ENCODE data around the gene DDX5. TPM values are rescaled to one million over a fixed set of nuclear protein-coding genes. Genes with fewer than 3 reads are reported as not detected.

Gene DDX5
- total and polyA plus RNA-seq, 2 of the 13 experiments (the other 11 are each of a cell fraction or from before 2014, with no cell fraction given), result 503 to 684 TPM

DNA sequence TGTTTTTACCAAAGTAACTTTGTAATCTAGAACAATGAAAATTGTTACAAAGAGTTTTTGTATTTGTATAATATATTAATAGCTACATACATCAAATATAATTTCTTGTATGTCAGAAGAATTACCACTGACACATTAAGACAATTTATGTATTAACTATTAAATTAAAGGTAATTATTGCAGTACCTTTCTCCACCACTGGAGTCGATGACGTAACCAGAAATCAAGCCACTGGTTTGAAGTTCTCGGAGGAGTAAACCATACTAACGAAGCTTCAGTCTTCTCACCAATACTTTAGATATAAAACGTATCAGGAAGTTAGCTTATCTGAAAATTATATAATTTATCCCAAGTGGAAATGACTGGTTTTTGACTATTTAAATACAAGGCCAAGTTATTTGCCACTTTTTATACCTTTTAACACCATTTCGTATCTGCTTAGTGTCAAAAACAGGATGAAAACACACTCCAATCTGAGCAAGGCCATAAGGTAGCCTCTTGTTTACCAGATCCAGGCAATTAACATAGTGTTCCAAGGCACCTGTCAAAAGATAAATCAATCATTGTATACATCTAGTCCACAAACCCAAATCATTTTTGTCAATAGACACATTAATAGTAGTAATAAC is 13.5 kb downstream of the DDX5 start:
- DNase-seq (ENCODE audit: low spot score) (no peak), ATAC-seq (no peak), FAIRE-seq (no peak)
- H3K4me3 ChIP-seq (replicated peaks in 1 of 3; ENCODE audit: insufficient read depth in 1 of 3, low read depth in 2 of 3, low read length in 3 of 3), result no peak overlapping the region
- no peak overlapping the region for H3K9ac ChIP-seq (ENCODE audit: insufficient read depth, low read depth, low read length)
- in situ Hi-C loops (cut with HindIII; ENCODE audit: extremely low pct_ligation_motif_present, low pct_unique_long_range_greater_than_20kb), result loop anchor here (5.0 to 10.0 kb wide), 2 partner anchors 70 to 188 kb away; no protein-coding TSS in a partner anchor
- intact Hi-C loops (cut with micrococcal nuclease; ENCODE audit: unreplicated experiment), result loop anchor here (10.0 kb wide), 2 partner anchors 168 to 338 kb away; no protein-coding TSS in a partner anchor
- no peak overlapping the region for H3K4me2 ChIP-seq (ENCODE audit: low read depth, low read length)
- no peaks in the 10 kb centered on the region for H3K9me3 ChIP-seq (ENCODE audit: low read length)
- TF ChIP-seq, protein P1, sequence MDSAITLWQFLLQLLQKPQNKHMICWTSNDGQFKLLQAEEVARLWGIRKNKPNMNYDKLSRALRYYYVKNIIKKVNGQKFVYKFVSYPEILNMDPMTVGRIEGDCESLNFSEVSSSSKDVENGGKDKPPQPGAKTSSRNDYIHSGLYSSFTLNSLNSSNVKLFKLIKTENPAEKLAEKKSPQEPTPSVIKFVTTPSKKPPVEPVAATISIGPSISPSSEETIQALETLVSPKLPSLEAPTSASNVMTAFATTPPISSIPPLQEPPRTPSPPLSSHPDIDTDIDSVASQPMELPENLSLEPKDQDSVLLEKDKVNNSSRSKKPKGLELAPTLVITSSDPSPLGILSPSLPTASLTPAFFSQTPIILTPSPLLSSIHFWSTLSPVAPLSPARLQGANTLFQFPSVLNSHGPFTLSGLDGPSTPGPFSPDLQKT (CRISPR knock-in tag; IDR thresholded peaks at IDR 0.05; ENCODE audit: borderline replicate concordance), result no peak
- TF ChIP-seq ZNF790 (CRISPR knock-in tag; IDR thresholded peaks at IDR 0.05; ENCODE audit: borderline replicate concordance) (no peak), RBFOX2 (IDR thresholded peaks at IDR 0.05; ENCODE audit: low read depth, low read length) (0 out of 2 replicates have a peak, but pooled peaks have one; percentile 23), CEBPB (IDR thresholded peaks at IDR 0.05; ENCODE audit: borderline replicate concordance, low read depth, low read length) (peak; percentile 80), MAFK (conservative IDR thresholded peaks at IDR 0.05 in 1 of 2, IDR thresholded peaks at IDR 0.05 in 1 of 2; ENCODE audit: low read length in 2 of 2) (0 out of 4 replicates have a peak, but pooled peaks have one; percentile 11 to 30), ZNF558 (CRISPR knock-in tag; IDR thresholded peaks at IDR 0.05; ENCODE audit: borderline replicate concordance) (no peak), NFKB2 (CRISPR knock-in tag; IDR thresholded peaks at IDR 0.05; ENCODE audit: borderline replicate concordance) (no peak), ZNF552 (CRISPR knock-in tag; IDR thresholded peaks at IDR 0.05; ENCODE audit: borderline replicate concordance) (no peak), KLF13 (CRISPR knock-in tag; IDR thresholded peaks at IDR 0.05) (no peak), ZBTB21 (CRISPR knock-in tag; IDR thresholded peaks at IDR 0.05) (no peak), ZNF556 (CRISPR knock-in tag; IDR thresholded peaks at IDR 0.05; ENCODE audit: borderline replicate concordance) (no peak), ATF7 (IDR thresholded peaks at IDR 0.05) (0 out of 2 replicates have a peak, but pooled peaks have one; percentile 9), ATF7 (CRISPR knock-in tag; IDR thresholded peaks at IDR 0.05) (no peak), CEBPG (CRISPR knock-in tag; IDR thresholded peaks at IDR 0.05) (peak; percentile 74)
- TF ChIP-seq, protein P2, sequence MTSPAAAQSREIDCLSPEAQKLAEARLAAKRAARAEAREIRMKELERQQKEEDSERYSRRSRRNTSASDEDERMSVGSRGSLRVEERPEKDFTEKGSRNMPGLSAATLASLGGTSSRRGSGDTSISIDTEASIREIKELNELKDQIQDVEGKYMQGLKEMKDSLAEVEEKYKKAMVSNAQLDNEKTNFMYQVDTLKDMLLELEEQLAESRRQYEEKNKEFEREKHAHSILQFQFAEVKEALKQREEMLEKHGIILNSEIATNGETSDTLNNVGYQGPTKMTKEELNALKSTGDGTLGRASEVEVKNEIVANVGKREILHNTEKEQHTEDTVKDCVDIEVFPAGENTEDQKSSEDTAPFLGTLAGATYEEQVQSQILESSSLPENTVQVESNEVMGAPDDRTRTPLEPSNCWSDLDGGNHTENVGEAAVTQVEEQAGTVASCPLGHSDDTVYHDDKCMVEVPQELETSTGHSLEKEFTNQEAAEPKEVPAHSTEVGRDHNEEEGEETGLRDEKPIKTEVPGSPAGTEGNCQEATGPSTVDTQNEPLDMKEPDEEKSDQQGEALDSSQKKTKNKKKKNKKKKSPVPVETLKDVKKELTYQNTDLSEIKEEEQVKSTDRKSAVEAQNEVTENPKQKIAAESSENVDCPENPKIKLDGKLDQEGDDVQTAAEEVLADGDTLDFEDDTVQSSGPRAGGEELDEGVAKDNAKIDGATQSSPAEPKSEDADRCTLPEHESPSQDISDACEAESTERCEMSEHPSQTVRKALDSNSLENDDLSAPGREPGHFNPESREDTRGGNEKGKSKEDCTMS (CRISPR knock-in tag; conservative IDR thresholded peaks at IDR 0.05), result no peak
- TF ChIP-seq, protein P3, sequence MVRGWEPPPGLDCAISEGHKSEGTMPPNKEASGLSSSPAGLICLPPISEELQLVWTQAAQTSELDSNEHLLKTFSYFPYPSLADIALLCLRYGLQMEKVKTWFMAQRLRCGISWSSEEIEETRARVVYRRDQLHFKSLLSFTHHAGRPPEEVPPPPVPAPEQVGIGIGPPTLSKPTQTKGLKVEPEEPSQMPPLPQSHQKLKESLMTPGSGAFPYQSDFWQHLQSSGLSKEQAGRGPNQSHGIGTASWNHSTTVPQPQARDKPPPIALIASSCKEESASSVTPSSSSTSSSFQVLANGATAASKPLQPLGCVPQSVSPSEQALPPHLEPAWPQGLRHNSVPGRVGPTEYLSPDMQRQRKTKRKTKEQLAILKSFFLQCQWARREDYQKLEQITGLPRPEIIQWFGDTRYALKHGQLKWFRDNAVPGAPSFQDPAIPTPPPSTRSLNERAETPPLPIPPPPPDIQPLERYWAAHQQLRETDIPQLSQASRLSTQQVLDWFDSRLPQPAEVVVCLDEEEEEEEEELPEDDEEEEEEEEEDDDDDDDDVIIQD (CRISPR knock-in tag; IDR thresholded peaks at IDR 0.05; ENCODE audit: low read depth), result 0 out of 2 replicates have a peak, but pooled peaks have one; percentile 10
- TF ChIP-seq, protein P4, sequence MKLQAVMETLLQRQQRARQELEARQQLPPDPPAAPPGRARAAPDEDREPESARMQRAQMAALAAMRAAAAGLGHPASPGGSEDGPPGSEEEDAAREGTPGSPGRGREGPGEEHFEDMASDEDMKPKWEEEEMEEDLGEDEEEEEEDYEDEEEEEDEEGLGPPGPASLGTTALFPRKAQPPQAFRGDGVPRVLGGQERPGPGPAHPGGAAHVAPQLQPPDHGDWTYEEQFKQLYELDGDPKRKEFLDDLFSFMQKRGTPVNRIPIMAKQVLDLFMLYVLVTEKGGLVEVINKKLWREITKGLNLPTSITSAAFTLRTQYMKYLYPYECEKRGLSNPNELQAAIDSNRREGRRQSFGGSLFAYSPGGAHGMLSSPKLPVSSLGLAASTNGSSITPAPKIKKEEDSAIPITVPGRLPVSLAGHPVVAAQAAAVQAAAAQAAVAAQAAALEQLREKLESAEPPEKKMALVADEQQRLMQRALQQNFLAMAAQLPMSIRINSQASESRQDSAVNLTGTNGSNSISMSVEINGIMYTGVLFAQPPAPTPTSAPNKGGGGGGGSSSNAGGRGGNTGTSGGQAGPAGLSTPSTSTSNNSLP (IDR thresholded peaks at IDR 0.05; ENCODE audit: low read depth, low read length), result peak; percentile 71; the same call in 1 of the 2 replicates
- no peaks in the 10 kb centered on the region; a peak in 1 of 5 replicates for H3K27me3 ChIP-seq (ENCODE audit: control insufficient read depth in 1 of 2, insufficient read depth in 2 of 2, low read length in 2 of 2)
- WGBS (ENCODE audit: low lambda C conversion rate), result 95% methylated on average over 6 of the region's 6 CpGs
- peaks cover 33% of the 10 kb centered on the region for H3K79me2 ChIP-seq (ENCODE audit: insufficient read depth, low read length)
- H3K36me3 ChIP-seq (replicated peaks in 1 of 2; ENCODE audit: control insufficient read depth in 1 of 2, insufficient read depth in 2 of 2, low read length in 2 of 2), result peaks cover 10 to 32% of the 10 kb centered on the region in 2 experiments
- ChIA-PET POLR2A (interaction anchor here (7.3 kb wide), 1 partner anchor 14 kb away, joined by 202 read pairs; the partner anchor contains the start of genes CEP95 and DDX5), CTCF (ENCODE audit: low intra/inter-chr PET ratio, low total read pairs) (interaction anchor here (4.8 kb wide), 1 partner anchor 73 kb away, joined by 57 read pairs; no protein-coding TSS in a partner anchor)
- H3K4me1 ChIP-seq (ENCODE audit: insufficient read depth, low read length), result peaks cover 30% of the 10 kb centered on the region
- H4K20me1 ChIP-seq (ENCODE audit: insufficient read depth, low read length), result peaks cover 3% of the 10 kb centered on the region; the same call in 1 of the 2 replicates
- BruUV-seq (replicated peaks), result no TSS peak
- H3K27ac ChIP-seq (ENCODE audit: extremely low read length, insufficient read depth, low read length), result no peak overlapping the region
- H2AFZ ChIP-seq (ENCODE audit: low read length), result no peak overlapping the region

All from HepG2 (cell line).